ENCODE data around the gene LMBR1. TPM values are rescaled to one million over a fixed set of nuclear protein-coding genes. Genes with fewer than 3 reads are reported as not detected.
A peak's percentile ranks its signal among the peaks of the same experiment; 100 is the strongest.

The LMBR1 gene
- total RNA-seq, 2 experiments from 2014 or later = 114 to 136 TPM

DNA sequence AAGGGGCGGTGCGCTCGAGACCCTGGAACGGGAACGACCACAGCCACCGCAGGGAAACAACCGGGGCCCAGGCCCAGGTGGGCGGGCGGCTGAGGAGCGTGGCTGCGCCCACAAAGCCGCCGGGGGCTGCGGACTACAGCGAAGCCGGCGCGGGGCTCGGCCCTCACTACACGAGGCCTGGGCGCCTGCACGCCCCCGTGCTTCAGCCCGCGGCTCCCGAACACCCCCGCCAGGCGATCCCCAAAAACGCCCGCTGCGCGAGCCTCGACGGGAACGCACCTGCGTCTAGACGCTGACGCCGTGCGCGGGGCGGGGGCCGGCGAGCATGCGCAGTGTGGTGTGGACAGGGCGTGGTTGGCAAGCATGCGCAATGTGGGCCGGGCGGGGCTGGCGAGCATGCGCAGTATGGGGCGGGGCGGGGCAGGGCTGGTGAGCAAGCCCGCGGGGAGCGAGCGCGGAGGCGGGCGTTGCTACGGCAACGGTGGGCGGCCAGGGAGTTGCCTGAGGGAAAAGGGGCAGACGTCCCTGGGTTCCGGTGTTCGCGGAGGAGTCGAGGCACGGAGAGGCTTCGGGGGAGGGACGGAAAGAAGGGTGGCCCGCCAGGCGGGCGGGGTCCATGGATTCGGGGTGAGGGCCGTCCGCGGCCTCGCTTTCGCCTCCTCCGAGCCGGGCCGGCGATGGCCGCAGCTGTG, 252.6 kb downstream of the LMBR1 start, which contains the start of gene RNF32:
TSS of gene RNF32 (plus strand) at position 518 of the 692 bp plus-strand sequence. CDS start 3,104 bp downstream, outside the sequence.
- intact Hi-C loops (cut with micrococcal nuclease; ENCODE audit: unreplicated experiment) = loop anchor here (10.0 kb wide), 1 partner anchor 174 kb away; no protein-coding TSS in a partner anchor
- Histone ChIP-seq H3K9me2 (ENCODE audit: insufficient read depth, low read length) (no peaks in the 10 kb centered on the region), H3K36me3 (ENCODE audit: insufficient read depth, low read length) (no peaks in the 10 kb centered on the region), H3K27ac (ENCODE audit: low read depth, low read length, poor library complexity, severe bottlenecking) (peak within 1 kb of the TSS; percentile 51), H3K4me1 (ENCODE audit: insufficient read depth, low read length, poor library complexity, severe bottlenecking) (peaks cover 19% of the 10 kb centered on the region), H3K4me2 (ENCODE audit: low read length) (peak within 1 kb of the TSS; percentile 89), H4K20me1 (ENCODE audit: insufficient read depth, low read length) (no peaks in the 10 kb centered on the region), H3K4me3 (ENCODE audit: low read depth, low read length, poor library complexity, severe bottlenecking) (peak within 1 kb of the TSS; percentile 82), H3K79me2 (ENCODE audit: insufficient read depth, low read depth, low read length) (no peaks in the 10 kb centered on the region), H2AFZ (ENCODE audit: low read length) (peak within 1 kb of the TSS; percentile 93), H3K9me3 (ENCODE audit: low read length) (no peaks in the 10 kb centered on the region)
- BruUV-seq (replicated peaks) = no TSS peak
- TF ChIP-seq EZH2phosphoT487 (IDR thresholded peaks at IDR 0.05; ENCODE audit: borderline replicate concordance, low read depth, low read length) = no peak
- TF ChIP-seq, protein P1, sequence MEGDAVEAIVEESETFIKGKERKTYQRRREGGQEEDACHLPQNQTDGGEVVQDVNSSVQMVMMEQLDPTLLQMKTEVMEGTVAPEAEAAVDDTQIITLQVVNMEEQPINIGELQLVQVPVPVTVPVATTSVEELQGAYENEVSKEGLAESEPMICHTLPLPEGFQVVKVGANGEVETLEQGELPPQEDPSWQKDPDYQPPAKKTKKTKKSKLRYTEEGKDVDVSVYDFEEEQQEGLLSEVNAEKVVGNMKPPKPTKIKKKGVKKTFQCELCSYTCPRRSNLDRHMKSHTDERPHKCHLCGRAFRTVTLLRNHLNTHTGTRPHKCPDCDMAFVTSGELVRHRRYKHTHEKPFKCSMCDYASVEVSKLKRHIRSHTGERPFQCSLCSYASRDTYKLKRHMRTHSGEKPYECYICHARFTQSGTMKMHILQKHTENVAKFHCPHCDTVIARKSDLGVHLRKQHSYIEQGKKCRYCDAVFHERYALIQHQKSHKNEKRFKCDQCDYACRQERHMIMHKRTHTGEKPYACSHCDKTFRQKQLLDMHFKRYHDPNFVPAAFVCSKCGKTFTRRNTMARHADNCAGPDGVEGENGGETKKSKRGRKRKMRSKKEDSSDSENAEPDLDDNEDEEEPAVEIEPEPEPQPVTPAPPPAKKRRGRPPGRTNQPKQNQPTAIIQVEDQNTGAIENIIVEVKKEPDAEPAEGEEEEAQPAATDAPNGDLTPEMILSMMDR (conservative IDR thresholded peaks at IDR 0.05; ENCODE audit: low read length) = no peak
- ChIA-PET POLR2A (interaction anchor here (0.6 to 1.7 kb wide), 4 partner anchors 12 to 913 kb away, joined by 3 to 8 read pairs (median 5); no protein-coding TSS in a partner anchor), CTCF (ENCODE audit: unreplicated experiment) (no interaction called here)
- peak; percentile 93 for DNase-seq (ENCODE audit: low spot score)

DNA sequence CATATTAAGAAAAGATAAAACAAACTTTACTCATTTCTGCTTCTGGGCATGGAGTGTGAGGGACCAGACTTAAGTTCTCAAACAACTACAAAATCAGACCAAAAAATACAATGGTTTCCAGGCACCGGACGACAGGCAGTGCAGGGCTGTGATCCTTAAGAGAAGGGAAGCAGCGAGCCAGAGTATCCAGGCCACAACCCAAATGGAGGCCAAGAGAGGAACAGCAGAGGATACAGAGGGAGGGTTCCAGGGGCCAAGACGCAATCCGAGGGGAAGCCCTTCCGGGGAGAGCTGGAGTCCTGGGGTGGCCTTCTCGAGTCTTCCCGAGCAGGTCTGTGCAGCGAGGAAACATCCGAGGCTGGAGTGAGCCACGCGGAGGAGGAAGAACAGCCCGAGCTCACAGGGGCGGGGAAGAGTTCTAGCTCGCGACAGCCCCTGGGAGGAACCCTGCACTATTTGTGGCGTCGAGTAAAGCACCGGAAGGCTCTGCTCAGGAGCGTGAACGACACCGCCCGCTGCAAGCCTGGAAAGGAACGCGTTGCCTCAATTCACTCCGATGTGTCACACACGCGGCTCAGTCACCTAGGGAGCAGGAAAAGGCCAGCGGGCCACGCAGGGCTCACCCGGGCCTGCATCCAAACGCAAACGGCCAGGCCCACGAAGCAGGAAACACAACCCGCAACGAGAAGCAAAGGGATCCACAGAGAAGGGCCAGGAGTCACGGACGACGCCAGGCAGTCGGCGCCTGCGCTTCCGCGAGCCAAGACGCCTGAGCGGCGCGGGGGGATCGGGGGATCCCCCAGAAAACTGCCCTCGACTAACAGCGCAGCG, 253.3 kb downstream of the LMBR1 start:
- CTCF ChIA-PET (ENCODE audit: unreplicated experiment) = no interaction called here

More for the DNA sequence above, 253.3 kb downstream of the LMBR1 start:
- H3K79me2 ChIP-seq (ENCODE audit: insufficient read depth, low read depth, low read length) = no peaks in the 10 kb centered on the region
- H3K36me3 ChIP-seq (ENCODE audit: insufficient read depth, low read length) = no peaks in the 10 kb centered on the region
- peak overlapping the region; percentile 71 for H3K4me2 ChIP-seq (ENCODE audit: low read length)
- no peaks in the 10 kb centered on the region for H4K20me1 ChIP-seq (ENCODE audit: insufficient read depth, low read length)
- H3K4me3 ChIP-seq (ENCODE audit: low read depth, low read length, poor library complexity, severe bottlenecking) = peak overlapping the region; percentile 82
- POLR2A ChIA-PET = interaction anchor here (0.7 kb wide), 1 partner anchor 52 kb away, joined by 3 read pairs; no protein-coding TSS in a partner anchor
- H3K4me1 ChIP-seq (ENCODE audit: insufficient read depth, low read length, poor library complexity, severe bottlenecking) = peaks cover 19% of the 10 kb centered on the region
- no peaks in the 10 kb centered on the region for H3K9me3 ChIP-seq (ENCODE audit: low read length)
- TF ChIP-seq, protein P1 (conservative IDR thresholded peaks at IDR 0.05; ENCODE audit: low read length) = no peak
- no peak for TF ChIP-seq EZH2phosphoT487 (IDR thresholded peaks at IDR 0.05; ENCODE audit: borderline replicate concordance, low read depth, low read length)
- intact Hi-C loops (cut with micrococcal nuclease; ENCODE audit: unreplicated experiment) = loop anchor here (10.0 kb wide), 1 partner anchor 175 kb away; no protein-coding TSS in a partner anchor
- DNase-seq (ENCODE audit: low spot score) = no peak
- peak overlapping the region; percentile 90 for H2AFZ ChIP-seq (ENCODE audit: low read length)
- no peak overlapping the region for H3K27ac ChIP-seq (ENCODE audit: low read depth, low read length, poor library complexity, severe bottlenecking)
- no TSS peak for BruUV-seq (replicated peaks)
- no peaks in the 10 kb centered on the region for H3K9me2 ChIP-seq (ENCODE audit: insufficient read depth, low read length)
